OCI-LY3 (cell line): ENCODE data around the gene SSPN.

ENCODE experiments used
- H2AFZ ChIP-seq: fragments of 200-600, 300-600 bp; shearing (Covaris generic); 2 replicates; pipeline ENCODE4 v1.6.0; 2014; ENCODE audit warnings: antibody characterized with exemption, low read depth, low read length
- H3K27ac ChIP-seq: fragments of 200-600, 300-600 bp; sonication (generic); 2 replicates; pipeline ENCODE4 v1.5.1; 2014; ENCODE audit warnings: mild to moderate bottlenecking, low read length, moderate library complexity, mixed read lengths
- H3K27me3 ChIP-seq: fragments of 200-600, 300-600 bp; sonication (generic); 2 replicates; pipeline ENCODE4 v1.6.1; 2014; ENCODE audit warnings: low read depth, low read length, mixed read lengths
- H3K36me3 ChIP-seq: fragments of 200-600, 300-600 bp; sonication (generic); replicated peaks from 2 replicates; pipeline ENCODE3; 2014; ENCODE audit warnings: low read depth, low read length, mixed read lengths
- H3K4me1 ChIP-seq: fragments of 300-600, 200-600 bp; sonication (generic); 2 replicates; pipeline ENCODE4 v1.6.1; 2014; ENCODE audit warnings: low read length, mixed read lengths
- H3K4me2 ChIP-seq: fragments of 200-600, 300-600 bp; sonication (generic); 2 replicates; pipeline ENCODE4 v1.6.1; 2014; ENCODE audit warnings: low read length, mixed read lengths
- H3K4me3 ChIP-seq: fragments of 300-600, 200-600 bp; sonication (generic); 2 replicates; pipeline ENCODE4 v1.5.1; 2014; ENCODE audit warnings: antibody characterized with exemption, mild to moderate bottlenecking, low read length, moderate library complexity
- H3K79me2 ChIP-seq: fragments of 300-600, 200-600 bp; shearing (Covaris generic); 2 replicates; pipeline ENCODE4 v1.6.1; 2014; ENCODE audit warnings: mild to moderate bottlenecking, low read length, mixed read lengths
- H3K9ac ChIP-seq: fragments of 300-600, 200-600 bp; shearing (Covaris generic); 2 replicates; pipeline ENCODE4 v1.6.0; 2014; ENCODE audit warnings: mild to moderate bottlenecking, low read length, moderate library complexity
- H3K9me3 ChIP-seq: fragments of 200-600, 300-600 bp; shearing (Covaris generic); 2 replicates; pipeline ENCODE4 v1.6.1; 2014; ENCODE audit warnings: low read length, mixed read lengths; ENCODE audit not compliant: insufficient read depth
- H4K20me1 ChIP-seq: fragments of 200-600, 300-600 bp; sonication (generic); 2 replicates; pipeline ENCODE4 v1.6.1; 2016; ENCODE audit warnings: low read length, mixed read lengths; ENCODE audit not compliant: insufficient read depth
- CTCF ChIP-seq: fragments of 200-600, 300-600 bp; sonication (generic); IDR thresholded peaks from 2 replicates; pipeline ENCODE4 v1.5.1; 2014; ENCODE audit warnings: antibody characterized with exemption, low read length, low read depth
- EZH2phosphoT487 ChIP-seq: fragments of 200-600 bp; shearing (Covaris generic); IDR thresholded peaks from 2 replicates; pipeline ENCODE4 v1.6.1; 2018; ENCODE audit warnings: antibody characterized with exemption, mixed run types, low read depth

The SSPN gene

GRCh38 chr12:26266881-26267280 is 71.5 kb downstream of the SSPN start:
- no peaks in the 10 kb centered on the region for H3K36me3 ChIP-seq
- no peaks in the 10 kb centered on the region for H4K20me1 ChIP-seq
- no peak overlapping the region for H3K27ac ChIP-seq
- no peaks in the 10 kb centered on the region for H3K79me2 ChIP-seq
- no peak overlapping the region for H3K4me3 ChIP-seq
- TF ChIP-seq CTCF (no peak), EZH2phosphoT487 (no peak)
- H3K9me3 ChIP-seq = no peaks in the 10 kb centered on the region
- H2AFZ ChIP-seq = no peak overlapping the region
- peaks cover 13% of the 10 kb centered on the region; the same call in 1 of the 2 replicates for H3K27me3 ChIP-seq
- peaks cover 6% of the 10 kb centered on the region for H3K4me1 ChIP-seq
- H3K9ac ChIP-seq = no peak overlapping the region
- no peak overlapping the region for H3K4me2 ChIP-seq

- Histone ChIP-seq H3K27me3 (peaks cover 17% of the 10 kb centered on the region; the same call in 1 of the 2 replicates), H3K36me3 (no peaks in the 10 kb centered on the region), H2AFZ (no peak overlapping the region), H3K9me3 (no peaks in the 10 kb centered on the region), H3K9ac (no peak overlapping the region), H4K20me1 (no peaks in the 10 kb centered on the region), H3K4me1 (peaks cover 17% of the 10 kb centered on the region), H3K27ac (no peak overlapping the region), H3K4me2 (no peak overlapping the region), H3K4me3 (no peak overlapping the region), H3K79me2 (no peaks in the 10 kb centered on the region)
- TF ChIP-seq EZH2phosphoT487 (no peak), CTCF (no peak)
Measured at GRCh38 chr12:26268841-26269561, 73.6 kb downstream of the SSPN start.

- TF ChIP-seq CTCF = no peak
- TF ChIP-seq EZH2phosphoT487 = no peak
- Histone ChIP-seq H3K4me1 (peaks cover 24% of the 10 kb centered on the region), H3K27me3 (peaks cover 17% of the 10 kb centered on the region; the same call in 1 of the 2 replicates), H3K9ac (no peak overlapping the region), H2AFZ (no peak overlapping the region), H3K79me2 (no peaks in the 10 kb centered on the region), H3K36me3 (no peaks in the 10 kb centered on the region), H3K9me3 (no peaks in the 10 kb centered on the region), H4K20me1 (no peaks in the 10 kb centered on the region), H3K4me2 (no peak overlapping the region), H3K27ac (no peak overlapping the region), H3K4me3 (no peak overlapping the region)
Measured at GRCh38 chr12:26269562-26270284, 74.3 kb downstream of the SSPN start.

- no peak overlapping the region for H3K27ac ChIP-seq
- H3K4me1 ChIP-seq = peaks cover 35% of the 10 kb centered on the region
- H3K4me3 ChIP-seq = no peak overlapping the region
- H3K36me3 ChIP-seq = no peaks in the 10 kb centered on the region
- no peaks in the 10 kb centered on the region for H3K79me2 ChIP-seq
- no peak overlapping the region for H3K9ac ChIP-seq
- H3K27me3 ChIP-seq = peaks cover 6% of the 10 kb centered on the region
- TF ChIP-seq CTCF (no peak), EZH2phosphoT487 (no peak)
- H3K9me3 ChIP-seq = no peaks in the 10 kb centered on the region
- H3K4me2 ChIP-seq = no peak overlapping the region
- no peaks in the 10 kb centered on the region for H4K20me1 ChIP-seq
- H2AFZ ChIP-seq = no peak overlapping the region
Measured at GRCh38 chr12:26271024-26271423, 75.7 kb downstream of the SSPN start.
